Mesodermal cell (in vitro differentiated cells): ENCODE results near the gene MEGF9.
"Not testable (repeated sequence)": the region's sequence is repeated elsewhere in the genome, so short reads cannot be mapped to it uniquely, and the experiment has no call there.

ENCODE experiments used
- H3K27ac ChIP-seq: 2 replicates; pipeline ENCODE4 v1.7.0; 2013; ENCODE audit warnings: mild to moderate bottlenecking, low read depth, low read length, moderate library complexity; ENCODE audit not compliant: severe bottlenecking
- H3K36me3 ChIP-seq: 2 replicates; pipeline ENCODE4 v1.7.1; 2013; ENCODE audit warnings: mild to moderate bottlenecking, low read length, moderate library complexity; ENCODE audit not compliant: control insufficient read depth, insufficient read depth
- H3K4me1 ChIP-seq: one replicate; pipeline ENCODE4 v1.7.1; 2013; ENCODE audit warnings: mild to moderate bottlenecking, low read length; ENCODE audit not compliant: insufficient read depth, control insufficient read depth, poor library complexity, severe bottlenecking
- H3K4me3 ChIP-seq: 2 replicates; pipeline ENCODE4 v1.7.0; 2013; ENCODE audit warnings: low read length, control low read depth, mild to moderate bottlenecking; ENCODE audit not compliant: insufficient read depth, poor library complexity, severe bottlenecking; ENCODE audit errors: extremely low read depth
- H3K9me3 ChIP-seq: 2 replicates; pipeline ENCODE4 v1.7.1; 2013; ENCODE audit warnings: mild to moderate bottlenecking, low read length, moderate library complexity; ENCODE audit not compliant: control insufficient read depth
- WGBS, 2 experiments: methylation state at CpG; one replicate each; pipeline ENCODE4 v1.1.5; 2013; ENCODE audit warnings: missing lambda C conversion rate in 2 of 2; ENCODE audit not compliant: insufficient coverage in 2 of 2; 5-methylcytosine and 5-hydroxymethylcytosine counted together

Gene MEGF9

DNA sequence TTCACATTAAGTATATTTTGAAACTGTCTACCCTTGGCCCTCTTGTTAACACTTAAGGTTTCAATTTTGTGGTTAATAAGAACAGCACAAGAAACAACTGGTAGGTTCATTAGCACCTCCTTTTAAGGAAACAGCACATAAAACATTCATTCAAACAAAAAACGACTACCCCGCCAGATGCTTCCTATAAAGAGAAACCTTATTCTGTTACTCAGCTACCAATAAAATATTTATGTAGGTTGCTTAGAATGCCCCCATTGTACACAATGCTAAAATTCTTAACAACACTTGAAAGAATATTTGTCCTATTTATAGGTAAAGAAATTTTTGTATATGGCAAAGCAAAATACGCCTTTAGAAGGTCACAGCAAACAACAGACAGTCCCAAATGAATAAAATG, 157.5 kb downstream of the MEGF9 start:
- WGBS, 2 experiments = 100% methylated on average over 1 of the region's 3 CpGs; no CpG with 5 or more reads in 1 of the 2 experiments
- no peak overlapping the region for H3K27ac ChIP-seq
- no peak overlapping the region for H3K4me3 ChIP-seq
- no peaks in the 10 kb centered on the region for H3K4me1 ChIP-seq
- no peaks in the 10 kb centered on the region for H3K9me3 ChIP-seq
- H3K36me3 ChIP-seq = peaks cover 39% of the 10 kb centered on the region

DNA sequence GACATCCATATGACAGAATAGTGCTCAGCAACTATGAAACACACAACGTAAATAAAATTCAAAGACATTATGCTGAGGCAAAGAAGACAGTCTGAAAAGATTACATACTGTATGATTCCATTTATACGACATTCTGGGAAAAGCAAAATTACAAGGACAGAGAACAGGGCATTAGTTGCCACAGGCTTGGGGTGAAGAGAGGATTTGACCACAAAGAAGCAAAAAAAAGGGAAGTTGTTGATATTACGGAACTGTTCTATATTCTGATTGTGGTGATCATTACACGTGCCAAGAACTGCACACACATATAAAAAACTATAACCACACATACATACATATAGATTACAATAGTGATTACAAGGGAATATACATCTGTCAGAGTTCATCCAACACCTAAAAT, 158.4 kb downstream of the MEGF9 start:
- Histone ChIP-seq H3K27ac (no peak overlapping the region), H3K4me3 (no peak overlapping the region), H3K9me3 (no peaks in the 10 kb centered on the region), H3K4me1 (no peaks in the 10 kb centered on the region), H3K36me3 (peaks cover 35% of the 10 kb centered on the region)
- 100% methylated on average over 1 of the region's 4 CpGs; no CpG with 5 or more reads in 1 of the 2 experiments for WGBS, 2 experiments

DNA sequence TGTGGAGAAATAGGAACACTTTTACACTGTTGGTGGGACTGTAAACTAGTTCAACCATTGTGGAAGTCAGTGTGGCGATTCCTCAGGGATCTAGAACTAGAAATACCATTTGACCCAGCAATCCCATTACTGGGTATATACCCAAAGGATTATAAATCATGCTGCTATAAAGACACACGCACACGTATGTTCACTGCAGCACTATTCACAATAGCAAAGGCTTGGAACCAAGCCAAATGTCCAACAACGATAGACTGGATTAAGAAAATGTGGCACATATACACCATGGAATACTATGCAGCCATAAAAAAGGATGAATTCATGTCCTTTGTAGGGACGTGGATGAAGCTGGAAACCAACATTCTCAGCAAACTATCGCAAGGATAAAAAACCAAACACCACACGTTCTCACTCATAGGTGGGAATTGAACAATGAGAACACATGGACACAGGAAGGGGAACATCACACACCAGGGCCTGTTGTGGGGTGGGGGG, 162.0 kb downstream of the MEGF9 start:
- peaks cover 56% of the 10 kb centered on the region for H3K36me3 ChIP-seq
- H3K4me3 ChIP-seq, H3K4me1 ChIP-seq, H3K9me3 ChIP-seq, H3K27ac ChIP-seq: not testable (repeated sequence)
- WGBS, 2 experiments = 100% methylated on average over 2 of the region's 7 CpGs; no CpG with 5 or more reads in 1 of the 2 experiments
